Mammary epithelial cell (primary cell): ENCODE data around the gene YIPF2.

Experiments used
- CTCF ChIP-seq, 2 donors: IDR thresholded peaks in 1 of 2; conservative IDR thresholded peaks in 1 of 2; 2 replicates each; pipeline ENCODE4 v1.5.1; 2011 to 2012; ENCODE audit warnings: inconsistent platforms in 2 of 2, low read length in 2 of 2, mild to moderate bottlenecking in 2 of 2, control low read depth in 1 of 2, low read depth in 1 of 2; ENCODE audit not compliant: insufficient read depth in 1 of 2; ENCODE audit errors: extremely low read depth in 1 of 2
- EZH2 ChIP-seq: IDR thresholded peaks from 2 replicates; pipeline ENCODE4 v1.6.1; 2012; ENCODE audit warnings: low read length, inconsistent platforms, borderline replicate concordance

- TF ChIP-seq CTCF (conservative IDR thresholded peaks at IDR 0.05 in 1 of 2, IDR thresholded peaks at IDR 0.05 in 1 of 2; ENCODE audit: extremely low read depth in 1 of 2, insufficient read depth in 1 of 2, low read depth in 1 of 2, low read length in 2 of 2): no peak
- TF ChIP-seq EZH2: no peak
Observed at GRCh38 chr19:10927730-10928562, 493 bp downstream of the YIPF2 start.
